Kidney tubule cell (primary cell): ENCODE measurements around the gene TPRG1.
A peak's percentile ranks its signal among the peaks of the same experiment; 100 is the strongest.

Source experiments
- DNase-seq: peaks from one replicate; pipeline ENCODE4 v3.0.0-alpha.2; 2018; ENCODE audit warnings: low spot score

Gene TPRG1

GRCh38 chr3:189355481-189356201 is 183.9 kb downstream of the TPRG1 start:
- peak; percentile 64 for DNase-seq

- DNase-seq, result no peak
Measured at GRCh38 chr3:189360291-189360690, 188.5 kb downstream of the TPRG1 start.

- DNase-seq, result no peak
Measured at GRCh38 chr3:189361103-189361835, 189.5 kb downstream of the TPRG1 start.

- no peak for DNase-seq
Measured at GRCh38 chr3:189363590-189364255, 192.0 kb downstream of the TPRG1 start.

GRCh38 chr3:189365609-189366564 is 194.1 kb downstream of the TPRG1 start:
- no peak for DNase-seq

- DNase-seq, result peak; percentile 78
Measured at GRCh38 chr3:189368384-189368783, 196.6 kb downstream of the TPRG1 start.

GRCh38 chr3:189369636-189370035 is 197.9 kb downstream of the TPRG1 start:
- no peak for DNase-seq

GRCh38 chr3:189372243-189372642 is 200.5 kb downstream of the TPRG1 start:
- DNase-seq, result no peak
